GM19099 (cell line): ENCODE results near the gene LEO1.

Source experiments
- POLR2A ChIP-seq: IDR thresholded peaks from 3 replicates; pipeline ENCODE4 v1.6.1; 2011; ENCODE audit warnings: low read depth; ENCODE audit not compliant: insufficient read length; ENCODE audit errors: extremely low read depth

The LEO1 gene

GRCh38 chr15:51971375-51972133 is at the start of gene LEO1:
LEO1 (minus strand) TSS chr15:51971778; CDS start chr15:51971745, 33 bp downstream.
- peak; percentile 95 for TF ChIP-seq POLR2A

DNA sequence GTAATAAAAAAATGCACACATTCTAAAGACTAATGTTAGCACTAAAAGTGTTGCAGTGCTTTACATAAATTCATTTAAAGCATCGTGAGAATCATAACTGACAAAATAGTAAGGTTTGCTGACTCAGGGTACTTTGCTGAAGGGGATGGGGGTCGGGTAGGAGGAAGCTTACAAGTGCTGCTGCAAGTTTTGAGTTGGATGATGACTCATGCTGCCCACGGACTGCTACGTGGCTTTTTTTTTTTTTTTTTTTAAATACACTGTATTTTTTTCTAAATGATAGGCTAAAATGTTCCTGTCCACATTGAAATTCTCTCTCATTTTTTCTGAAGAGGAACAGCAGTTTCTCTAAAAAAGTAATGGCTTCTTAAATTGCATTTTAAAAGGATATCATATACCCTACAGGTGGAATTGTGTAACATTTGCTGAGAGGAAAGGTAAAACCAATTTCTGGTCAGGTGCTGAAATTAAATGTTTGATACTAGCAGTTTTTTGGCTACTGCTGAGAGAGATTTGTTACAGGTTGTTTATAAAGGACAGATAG is 49.6 kb upstream of the LEO1 start:
- no peak for TF ChIP-seq POLR2A

DNA sequence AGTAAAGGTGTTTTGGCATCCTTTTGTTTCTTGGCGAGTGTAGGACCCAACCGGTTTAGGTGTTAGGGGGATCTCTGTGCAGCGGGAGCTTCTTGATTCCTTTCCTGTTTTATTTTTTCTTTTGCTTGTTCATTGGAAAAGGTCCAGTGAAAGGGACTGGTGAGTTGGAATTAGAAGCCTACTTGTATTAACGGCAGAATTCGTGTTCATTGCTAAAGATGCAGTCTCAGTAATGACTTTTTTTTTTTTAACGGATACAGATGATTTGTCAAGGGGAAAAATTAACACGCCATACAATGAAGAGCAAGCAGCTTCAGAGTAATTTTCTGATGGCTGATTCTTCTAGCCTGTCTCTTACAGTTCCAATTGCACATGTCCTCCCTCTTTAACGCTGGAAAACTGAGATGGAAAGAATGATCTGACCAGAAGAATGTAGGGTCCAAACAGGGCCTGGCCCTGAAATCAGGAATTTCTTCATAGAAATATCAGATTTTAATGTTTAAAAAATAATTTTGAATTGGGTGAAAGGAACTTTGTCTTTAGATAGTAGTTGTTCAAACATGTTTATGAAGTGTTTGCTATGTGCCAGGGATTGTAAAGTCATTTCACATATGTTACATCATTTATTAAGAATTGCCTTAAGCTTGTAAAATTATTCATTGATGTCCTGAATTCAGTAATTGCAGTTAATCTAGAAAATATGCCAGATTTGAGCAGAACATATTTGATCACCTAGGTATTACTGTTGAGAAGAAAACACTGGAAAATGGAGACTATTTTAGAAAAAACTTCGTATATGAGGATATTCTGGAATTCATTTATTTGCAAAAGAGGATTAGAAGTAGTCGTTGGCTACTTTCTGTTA is 48.9 kb upstream of the LEO1 start:
- TF ChIP-seq POLR2A: no peak

GRCh38 chr15:52019394-52020220 is 48.0 kb upstream of the LEO1 start:
- no peak for TF ChIP-seq POLR2A

DNA sequence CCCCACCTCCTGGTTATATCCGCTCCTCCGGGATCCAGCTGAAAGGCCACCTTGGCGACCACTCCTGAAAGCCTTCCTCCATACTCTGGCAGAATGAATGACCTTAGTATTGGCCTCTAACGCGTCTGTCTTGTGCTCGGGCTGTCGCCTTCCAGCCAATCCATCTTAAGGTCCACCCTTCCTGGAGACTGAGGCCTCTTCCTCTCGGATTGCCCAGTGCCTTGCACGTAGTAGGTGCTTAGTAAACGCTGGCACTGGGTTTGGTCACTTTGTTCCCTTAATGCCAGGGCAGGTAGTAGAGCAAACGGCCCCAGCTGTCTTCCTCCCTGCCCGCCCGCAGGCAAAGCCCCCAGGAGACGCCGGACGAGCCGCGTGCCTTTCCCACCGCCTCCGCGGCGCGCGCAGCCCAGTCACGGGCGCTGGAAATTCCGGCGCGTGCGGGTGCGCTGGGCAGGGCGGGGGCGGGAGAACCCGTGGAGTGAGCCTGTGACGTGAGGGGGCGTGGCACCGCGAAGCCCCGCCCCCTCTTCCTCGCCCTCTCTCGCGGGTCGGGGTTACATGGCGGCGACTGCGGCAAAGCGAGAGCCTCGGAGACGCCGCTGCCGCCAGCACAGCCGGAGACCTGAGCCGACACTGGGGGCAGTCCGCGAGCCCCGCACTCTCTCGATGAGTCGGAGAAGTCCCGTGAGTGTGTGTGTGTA is 47.3 kb upstream of the LEO1 start, which contains the start of gene MAPK6:
MAPK6 (plus strand) TSS at position 527 of the 701 bp plus-strand sequence. CDS start 27,242 bp downstream, outside the sequence.
- peak; percentile 94 for TF ChIP-seq POLR2A

DNA sequence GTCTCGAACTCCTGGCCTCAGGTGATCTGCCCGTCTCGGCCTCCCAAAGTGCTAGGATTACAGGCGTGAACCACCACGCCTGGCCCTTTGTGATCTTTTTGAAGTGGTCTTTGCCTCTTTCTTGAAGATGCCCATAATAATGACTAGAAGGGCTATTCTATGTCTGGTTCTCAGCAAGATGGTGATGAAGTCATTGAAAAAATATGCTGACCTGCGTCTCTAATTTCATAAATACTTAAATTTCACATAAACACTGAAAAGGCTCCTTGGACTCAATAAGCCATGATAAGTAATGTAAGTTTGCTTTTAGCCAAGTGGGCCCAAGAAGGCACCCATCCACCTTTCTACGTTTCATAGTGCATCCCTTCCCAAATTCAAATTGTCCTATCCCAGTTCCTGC is 46.7 kb upstream of the LEO1 start:
- TF ChIP-seq POLR2A: no peak

DNA sequence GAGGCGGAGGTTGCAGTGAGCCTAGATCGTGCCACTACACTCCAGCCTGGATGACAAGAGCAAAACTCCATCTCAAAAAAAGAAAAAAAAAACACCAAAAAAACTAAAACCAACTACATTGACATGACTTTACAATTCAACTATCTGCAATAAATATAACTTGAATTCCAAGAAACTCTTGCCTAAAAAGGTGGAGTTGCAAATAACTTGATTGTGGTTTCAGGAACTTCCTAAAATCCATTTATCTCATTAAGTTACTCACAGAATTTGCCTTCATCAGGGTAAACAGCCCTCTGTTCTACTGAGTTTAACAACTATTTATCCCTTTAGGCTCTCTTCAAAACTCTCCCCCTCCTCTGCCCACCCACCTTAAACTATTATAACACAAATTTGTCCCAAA is 44.7 kb upstream of the LEO1 start:
- TF ChIP-seq POLR2A: no peak

- no peak for TF ChIP-seq POLR2A
These were observed 43.0 kb upstream of the LEO1 start for GRCh38 chr15:52014616-52015015.

DNA sequence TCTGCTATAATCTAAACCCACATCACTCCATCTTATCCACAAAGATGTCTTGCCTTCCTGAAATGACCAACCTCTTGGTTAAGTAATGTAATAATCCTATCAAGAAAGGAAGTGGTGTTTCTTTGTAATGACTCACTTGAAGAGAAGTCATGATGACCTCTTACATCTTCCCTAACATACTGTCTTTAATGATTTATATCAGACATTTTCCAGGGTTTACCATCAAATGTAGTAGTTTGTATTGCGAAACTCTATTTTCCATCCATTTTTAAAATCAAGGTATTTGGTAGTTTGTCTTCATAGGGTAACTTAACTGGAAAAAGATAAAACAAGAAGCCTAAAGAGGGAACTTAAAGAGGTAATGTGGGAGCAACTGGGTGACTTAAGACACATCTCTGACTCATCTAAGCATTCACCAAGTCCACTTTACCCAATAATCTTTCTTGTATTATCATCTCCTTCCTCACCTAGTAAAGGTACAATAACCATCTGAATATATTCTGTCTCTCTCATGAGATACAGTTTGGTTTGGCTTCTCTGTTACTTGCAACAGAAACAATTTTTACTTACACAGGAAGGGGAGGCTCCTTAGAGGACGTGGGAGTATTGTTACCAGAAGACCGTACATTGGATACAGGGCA is 41.7 kb upstream of the LEO1 start:
- no peak for TF ChIP-seq POLR2A

DNA sequence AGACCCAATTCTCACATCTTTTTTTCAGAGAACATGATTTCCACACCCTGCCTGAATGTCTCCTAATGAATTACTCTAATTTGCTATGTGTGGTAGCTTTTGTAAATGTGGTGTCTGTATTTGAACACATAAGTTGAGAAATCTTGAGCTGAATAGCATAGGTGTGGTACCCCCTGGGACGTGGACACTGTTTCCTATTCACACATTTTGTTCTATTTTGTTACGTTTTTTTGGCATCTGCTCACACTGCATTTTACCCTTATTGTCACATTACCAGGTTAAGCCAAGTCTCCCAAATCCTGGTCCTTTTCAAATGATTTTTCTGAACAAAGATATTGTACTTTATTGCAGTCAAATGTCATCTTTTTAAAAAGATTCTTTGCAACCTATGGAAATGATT is 40.6 kb upstream of the LEO1 start:
- TF ChIP-seq POLR2A: no peak

DNA sequence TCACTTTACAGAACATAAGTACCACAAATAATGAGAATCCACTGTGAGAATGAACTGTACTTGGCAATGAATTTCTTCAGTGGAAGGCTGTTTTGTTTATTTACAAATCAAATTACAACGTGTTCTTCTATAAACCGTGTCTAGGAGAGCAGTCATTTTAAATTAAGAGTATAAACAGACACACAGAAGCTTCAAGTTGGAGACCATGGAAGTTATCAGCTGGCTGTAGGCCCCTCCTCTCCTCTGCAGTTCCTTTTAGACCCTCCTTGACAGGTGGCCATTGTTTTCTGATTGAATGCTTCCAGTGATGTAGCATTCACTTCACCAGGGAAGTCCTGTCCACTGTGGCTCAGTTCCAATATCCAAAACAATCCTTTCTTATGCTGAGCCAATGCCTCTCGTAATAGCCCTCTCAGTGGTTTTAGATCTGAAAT is 40.1 kb upstream of the LEO1 start:
- TF ChIP-seq POLR2A: no peak

- TF ChIP-seq POLR2A: no peak
These were observed 39.3 kb upstream of the LEO1 start for GRCh38 chr15:52010633-52011595.

DNA sequence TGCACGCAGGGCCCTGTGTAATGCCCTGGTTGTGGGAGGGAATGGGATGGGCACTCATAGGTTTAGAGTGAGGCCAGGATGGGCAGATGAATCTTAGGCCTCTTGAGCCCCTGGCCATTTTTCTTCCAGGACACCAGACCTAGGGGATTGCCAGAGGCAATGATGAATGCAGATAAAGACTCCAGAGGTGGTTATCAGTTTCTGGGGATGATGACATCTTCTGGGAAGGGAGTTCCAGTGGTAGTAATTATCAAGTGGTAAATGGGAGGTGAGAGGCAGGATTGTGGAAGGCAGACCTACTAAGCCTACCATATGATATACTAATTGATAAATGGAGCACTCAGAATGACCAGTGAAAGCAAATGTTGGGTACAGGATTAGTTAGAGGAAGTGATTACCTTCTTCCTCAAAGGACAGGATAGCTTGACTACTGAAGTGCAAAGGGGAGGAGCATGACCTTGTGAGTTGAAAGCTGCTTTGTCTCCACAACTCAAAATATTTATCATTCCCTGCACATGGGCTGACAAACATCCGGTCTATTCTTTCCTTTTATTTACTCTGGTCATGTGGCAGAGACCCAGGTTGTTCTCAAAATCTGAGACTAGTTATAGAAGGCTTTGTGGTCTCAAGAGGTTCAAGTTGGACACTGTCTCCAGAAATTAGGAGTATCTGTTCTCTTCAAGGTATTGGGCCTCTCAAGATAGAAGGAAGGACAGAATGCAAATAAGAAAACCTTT is 37.3 kb upstream of the LEO1 start:
- no peak for TF ChIP-seq POLR2A

DNA sequence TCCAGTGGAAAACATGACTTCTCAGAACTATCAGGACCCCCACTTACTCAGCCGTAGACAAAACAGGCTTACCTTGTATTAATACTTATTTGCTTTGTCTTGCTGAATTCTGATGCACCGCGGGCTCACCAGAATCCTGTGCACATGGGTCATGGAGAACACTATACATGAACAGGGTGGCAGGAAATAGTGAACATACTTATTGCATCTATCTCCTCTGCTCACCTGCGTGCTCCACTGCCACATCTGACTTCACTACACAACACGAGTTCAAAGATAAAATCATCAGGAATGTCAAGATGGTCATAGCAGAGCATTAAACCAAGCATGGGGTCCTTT is 36.8 kb upstream of the LEO1 start:
- no peak for TF ChIP-seq POLR2A
